HG03175 (cell line): Measurements from ENCODE around the gene NAALADL2.
A peak's percentile ranks its signal among the peaks of the same experiment; 100 is the strongest.
"Not testable (repeated sequence)": the region's sequence is repeated elsewhere in the genome, so short reads cannot be mapped to it uniquely, and the experiment has no call there.

Experiments
- ATAC-seq: cut with Tn5 transposase; IDR thresholded peaks from one replicate; pipeline ENCODE4 v1.9.1; 2021; ENCODE audit warnings: mild to moderate bottlenecking, moderate library complexity; ENCODE audit not compliant: unreplicated experiment

NAALADL2 gene

DNA sequence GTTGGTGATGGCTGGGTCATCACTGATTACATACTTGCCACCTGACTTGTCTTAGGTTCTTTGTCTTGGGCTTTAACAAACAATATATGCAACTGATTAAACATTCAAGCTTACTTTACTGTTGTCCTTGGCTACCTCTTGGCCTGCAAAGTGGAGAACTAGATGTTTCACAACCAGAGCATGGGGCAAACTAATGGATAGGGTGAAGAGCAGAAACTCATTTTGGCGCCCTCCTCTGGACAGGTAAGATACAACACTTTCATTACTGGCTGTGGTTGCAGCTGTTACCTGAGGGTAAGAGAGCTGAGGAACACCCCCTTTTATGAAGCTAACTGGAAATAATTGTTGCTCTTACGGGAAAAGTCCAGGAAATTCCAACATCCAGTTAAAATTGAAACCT lies 262.1 kb downstream of the NAALADL2 start:
- ATAC-seq: no peak

DNA sequence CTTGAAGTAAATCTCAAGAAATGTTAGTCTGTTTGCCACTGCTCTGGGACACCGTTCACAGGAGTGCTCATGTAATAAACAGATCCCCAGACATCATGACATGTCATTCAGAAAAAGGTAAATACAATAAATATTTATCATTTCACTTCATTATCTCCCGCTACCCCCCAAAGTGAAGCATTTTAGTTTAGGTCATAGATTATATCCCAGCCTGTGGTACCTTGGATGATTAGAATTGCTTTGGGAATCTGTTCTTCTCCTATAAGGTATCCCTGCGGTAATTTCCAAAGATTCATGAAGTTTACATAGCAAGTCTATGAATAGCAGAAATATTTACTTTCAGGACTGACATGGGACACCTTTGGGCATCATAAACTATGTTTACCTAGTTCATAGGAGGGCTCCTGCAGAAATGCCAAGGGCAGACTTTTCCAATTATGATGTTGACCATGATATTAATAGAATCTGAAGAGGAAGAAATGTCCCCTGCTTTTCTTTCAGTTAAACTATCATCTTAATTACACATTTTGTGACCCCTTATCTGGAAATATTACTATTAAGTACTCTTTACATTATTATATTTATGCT lies 268.0 kb downstream of the NAALADL2 start:
- ATAC-seq: no peak

DNA sequence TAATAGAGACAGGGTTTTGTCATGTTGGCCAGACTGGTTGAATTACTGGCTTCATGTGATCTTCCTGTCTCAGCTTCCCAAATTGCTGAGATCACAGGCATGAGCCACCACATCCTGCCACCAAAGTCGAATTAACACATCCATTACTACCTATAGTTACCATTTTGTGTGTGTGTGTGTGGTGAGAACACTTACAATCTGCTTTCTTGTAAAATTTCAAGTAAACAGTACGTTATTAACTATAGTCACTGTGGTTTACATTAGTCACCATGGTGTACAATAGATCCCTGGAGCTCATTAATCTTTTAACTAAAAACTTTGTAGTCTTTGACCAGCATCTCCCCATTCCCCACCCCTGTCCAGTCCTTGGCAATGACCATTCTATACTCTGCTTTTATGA lies 270.0 kb downstream of the NAALADL2 start:
- no peak for ATAC-seq

DNA sequence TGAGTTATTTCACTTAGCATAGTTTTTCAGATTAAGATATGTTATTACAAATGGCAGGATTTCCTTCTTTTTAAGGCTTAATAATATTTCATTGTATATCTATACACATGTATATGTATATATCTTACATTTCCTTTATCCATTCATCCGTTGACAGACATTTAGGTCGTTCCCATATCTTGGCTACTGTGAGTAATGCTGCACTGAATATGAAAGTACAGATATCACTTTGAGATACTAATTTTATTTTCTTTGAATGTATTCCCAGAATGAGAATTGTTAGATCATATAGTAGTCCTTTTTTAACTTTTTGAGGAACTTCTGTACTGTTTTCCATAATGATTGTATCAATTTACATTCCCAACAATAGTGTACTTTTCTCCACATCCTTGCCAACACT lies 270.4 kb downstream of the NAALADL2 start:
- ATAC-seq: no peak

DNA sequence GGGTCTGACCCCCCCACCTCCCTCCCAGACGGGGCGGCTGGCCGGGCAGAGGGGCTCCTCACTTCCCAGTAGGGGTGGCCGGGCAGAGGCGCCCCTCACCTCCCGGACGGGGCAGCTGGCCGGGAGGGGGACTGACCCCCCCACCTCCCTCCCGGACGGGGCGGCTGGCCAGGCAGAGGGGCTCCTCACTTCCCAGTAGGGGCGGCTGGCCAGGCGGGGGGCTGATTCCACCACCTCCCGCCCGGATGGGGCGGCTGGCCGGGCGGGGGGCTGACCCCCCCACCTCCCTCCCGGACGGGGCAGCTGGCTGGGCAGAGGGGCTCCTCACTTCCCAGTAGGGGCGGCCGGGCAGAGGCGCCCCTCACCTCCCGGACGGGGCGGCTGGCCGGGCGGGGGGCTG lies 272.7 kb downstream of the NAALADL2 start:
- ATAC-seq: not testable (repeated sequence)

DNA sequence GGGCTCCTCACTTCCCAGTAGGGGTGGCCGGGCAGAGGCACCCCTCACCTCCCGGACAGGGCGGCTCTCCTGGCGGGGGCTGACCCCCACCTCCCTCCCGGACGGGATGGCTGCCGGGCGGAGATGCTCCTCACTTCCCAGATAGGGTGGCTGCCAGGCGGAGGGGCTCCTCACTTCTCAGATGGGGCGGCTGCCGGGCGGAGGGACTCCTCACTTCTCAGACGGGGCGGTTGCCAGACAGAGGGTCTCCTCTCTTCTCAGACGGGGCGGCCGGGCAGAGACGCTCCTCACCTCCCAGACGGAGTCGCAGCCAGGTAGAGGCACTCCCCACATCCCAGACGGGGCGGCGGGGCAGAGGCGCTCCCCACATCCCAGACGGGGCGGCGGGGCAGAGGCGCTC lies 273.6 kb downstream of the NAALADL2 start:
- ATAC-seq: not testable (repeated sequence)

DNA sequence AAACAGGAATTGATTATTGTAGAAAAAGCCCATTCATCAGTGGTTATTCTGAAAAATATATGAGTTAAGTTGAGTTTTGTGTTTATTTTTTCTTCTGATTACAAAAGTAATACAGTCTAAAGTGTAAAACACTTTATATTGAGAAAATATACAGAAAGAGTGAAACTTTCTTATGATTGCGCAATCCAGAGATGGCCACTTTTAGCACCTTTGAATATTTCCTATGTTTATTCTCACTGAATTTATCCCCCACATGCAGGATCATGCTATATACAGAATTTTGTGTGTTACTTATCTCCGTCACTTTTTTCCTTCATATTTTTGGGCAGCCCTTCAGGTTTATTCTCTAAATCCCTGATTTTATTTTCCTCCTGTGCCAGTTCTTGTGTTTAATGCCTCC lies 285.2 kb downstream of the NAALADL2 start:
- no peak for ATAC-seq

DNA sequence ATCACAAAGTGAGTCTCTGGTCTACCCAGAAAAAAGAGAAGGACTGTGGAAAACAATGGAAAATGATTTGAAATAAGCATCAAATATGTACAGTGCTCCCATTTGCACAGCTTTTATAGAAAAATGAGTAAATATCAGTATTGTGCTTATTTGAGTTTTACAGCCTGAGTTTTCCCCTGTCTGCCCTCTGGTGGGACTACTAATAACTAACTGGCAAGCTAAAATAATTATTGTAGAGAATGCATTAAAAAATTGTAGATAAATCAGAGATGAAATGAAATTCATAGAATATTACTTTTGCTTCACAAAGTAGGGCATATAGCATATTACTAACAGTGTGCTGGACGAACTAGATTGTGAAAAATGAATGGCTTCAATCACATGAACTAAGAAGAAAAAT lies 287.1 kb downstream of the NAALADL2 start:
- no peak for ATAC-seq

DNA sequence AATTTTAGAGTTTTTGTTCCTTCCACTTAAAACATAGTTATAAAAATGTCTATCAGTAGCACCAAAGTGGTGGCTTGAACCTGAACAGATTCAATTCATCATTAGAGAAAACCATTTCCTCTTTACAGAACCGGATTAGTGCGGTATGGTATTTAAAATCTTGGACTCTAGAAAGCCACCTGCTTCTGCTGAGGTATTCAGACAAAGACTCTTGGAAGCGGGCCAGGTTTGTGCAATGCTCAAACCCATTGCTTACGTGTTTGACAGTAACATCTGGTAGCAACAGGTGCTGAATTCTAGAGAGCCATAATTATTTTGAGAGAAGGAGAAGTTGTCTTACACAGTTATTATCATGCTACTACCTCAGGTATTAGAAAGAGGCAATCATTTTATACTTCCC lies 290.5 kb downstream of the NAALADL2 start:
- peak; percentile 86 for ATAC-seq

DNA sequence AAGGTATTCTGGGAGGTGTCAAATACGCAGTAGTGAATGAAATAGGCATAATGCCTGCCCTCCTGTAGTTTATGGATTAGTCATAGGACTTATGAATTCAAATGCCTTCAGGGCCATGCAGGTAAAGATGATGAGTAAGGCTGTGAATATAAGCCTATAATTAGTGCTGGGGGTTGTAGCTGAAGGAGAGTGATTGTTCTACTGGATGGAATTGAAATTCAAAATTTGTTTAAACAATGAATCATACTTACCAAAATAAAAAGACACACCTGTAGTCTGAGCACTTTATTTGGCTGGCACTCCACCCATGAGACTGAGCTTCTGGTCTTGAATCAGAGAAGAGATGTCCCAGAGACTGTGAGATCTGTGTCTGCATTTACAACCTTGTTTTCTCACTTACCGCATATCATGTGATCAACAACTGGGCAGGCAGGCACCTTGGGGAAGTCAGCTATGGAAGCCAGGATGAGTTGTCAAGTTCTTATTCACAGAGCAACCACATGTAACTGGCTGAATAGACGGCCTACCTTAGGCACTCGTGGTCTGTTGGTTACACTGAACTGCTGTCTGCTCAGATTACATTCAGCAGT lies 291.8 kb downstream of the NAALADL2 start:
- ATAC-seq: no peak

DNA sequence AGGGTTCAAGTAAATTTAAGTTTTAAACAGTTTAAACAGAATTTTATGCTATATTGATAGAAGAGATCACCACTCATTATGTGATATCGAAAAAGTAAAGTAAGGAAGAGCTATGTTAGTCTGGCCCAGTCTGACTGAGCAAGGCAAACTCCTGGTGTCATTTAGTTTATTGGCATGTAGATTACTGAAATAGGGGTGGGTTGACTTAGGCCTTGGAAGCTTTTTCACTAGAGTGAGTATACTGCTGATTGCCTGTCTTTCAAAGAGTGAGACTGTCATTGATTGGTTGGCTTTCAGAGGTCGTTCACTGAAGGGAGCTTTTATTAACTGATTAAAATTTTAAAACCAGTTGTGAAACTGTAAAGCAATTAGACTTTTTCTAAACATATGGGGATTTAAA lies 294.5 kb downstream of the NAALADL2 start:
- no peak for ATAC-seq

DNA sequence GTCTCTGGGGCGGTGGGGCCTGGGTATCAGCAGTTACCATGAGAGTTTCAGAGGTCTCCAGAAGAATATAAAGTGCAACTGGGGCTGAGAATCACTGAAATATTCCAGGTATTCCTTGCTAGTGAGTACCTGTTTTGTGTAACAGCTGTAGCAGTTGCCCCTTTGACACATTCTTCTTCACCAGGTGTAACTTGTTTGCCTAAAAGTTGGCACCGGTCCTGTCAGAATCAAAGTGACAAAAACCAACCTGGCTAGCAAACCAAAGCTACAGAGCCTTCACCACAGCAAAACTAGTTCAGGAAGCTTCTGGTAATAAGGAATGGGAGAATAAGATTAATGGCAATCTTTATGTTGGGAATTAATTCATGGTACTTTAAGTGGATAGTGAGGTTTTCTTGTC lies 296.0 kb downstream of the NAALADL2 start:
- ATAC-seq: no peak

DNA sequence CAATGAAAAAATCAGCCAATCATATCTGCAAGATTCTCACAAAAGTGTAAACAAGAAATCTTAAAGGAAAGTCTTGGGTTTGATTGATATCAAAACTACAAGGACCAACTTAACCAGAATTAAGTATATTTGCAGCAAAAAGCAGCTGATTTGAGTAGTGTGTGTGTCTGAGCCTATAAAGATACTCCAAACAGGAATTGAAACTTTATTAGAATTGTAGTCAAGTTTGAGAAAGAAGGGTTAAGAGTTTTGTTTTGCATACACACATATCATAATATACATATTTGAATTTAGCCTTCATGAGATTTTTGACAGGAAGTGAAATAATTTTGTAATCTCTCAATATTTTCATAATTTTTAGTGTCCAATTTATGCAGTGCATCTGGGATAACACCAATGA lies 300.1 kb downstream of the NAALADL2 start:
- ATAC-seq: no peak

DNA sequence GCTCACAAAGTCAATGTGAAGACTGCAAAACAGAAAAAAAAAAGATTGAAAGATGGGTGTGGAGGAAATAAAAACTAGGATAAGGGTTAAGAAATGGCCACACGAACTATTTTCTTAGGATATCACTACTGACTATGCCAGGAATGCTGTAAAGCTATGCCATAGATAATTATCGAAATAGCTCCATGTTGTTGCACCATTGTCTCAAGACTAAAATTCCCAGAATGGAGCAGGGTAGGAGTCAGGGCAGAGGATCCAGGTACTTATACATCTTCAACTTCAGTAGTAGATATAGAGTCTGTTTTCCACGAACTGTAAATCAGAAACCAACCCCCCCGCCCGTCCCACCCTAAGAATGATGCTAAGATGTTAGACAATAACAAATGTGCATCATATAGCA lies 302.2 kb downstream of the NAALADL2 start:
- no peak for ATAC-seq

DNA sequence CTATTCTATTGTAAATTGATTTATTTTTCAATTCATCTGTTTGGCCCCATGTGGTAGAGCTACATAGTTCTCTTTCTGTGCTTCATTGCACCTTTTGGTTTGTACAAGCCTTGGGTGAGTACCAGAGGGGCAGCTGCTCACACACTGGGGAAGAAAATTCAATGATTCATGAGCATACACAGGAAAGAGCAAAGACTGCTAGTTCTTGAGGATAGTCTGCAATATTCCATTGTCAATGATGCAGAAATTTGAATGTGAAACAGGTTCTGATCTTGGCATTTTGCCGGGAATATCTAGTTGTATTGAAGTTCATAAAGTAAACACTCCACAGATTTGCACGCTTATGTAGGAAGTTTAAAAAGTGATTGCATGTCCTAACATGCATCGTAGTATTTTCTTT lies 304.6 kb downstream of the NAALADL2 start:
- ATAC-seq: no peak

DNA sequence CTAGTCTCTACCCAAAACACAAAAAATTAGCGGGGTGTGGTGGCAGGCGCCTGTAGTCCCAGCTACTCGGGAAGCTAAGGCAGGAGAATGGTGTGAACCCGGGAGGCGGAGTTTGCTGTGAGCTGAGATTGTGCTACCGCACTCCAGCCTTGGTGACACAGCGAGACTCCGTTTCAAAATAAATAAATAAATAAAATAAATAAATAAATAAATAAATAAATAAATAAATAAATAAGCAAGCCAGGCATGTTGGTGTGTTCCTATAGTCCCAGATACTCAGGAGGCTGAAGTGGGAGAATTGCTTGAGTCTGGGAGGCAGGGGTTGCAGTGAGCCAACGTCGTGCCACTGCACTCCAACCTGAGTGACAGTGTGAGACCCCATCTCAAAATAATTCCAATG lies 314.0 kb downstream of the NAALADL2 start:
- ATAC-seq: not testable (repeated sequence)

DNA sequence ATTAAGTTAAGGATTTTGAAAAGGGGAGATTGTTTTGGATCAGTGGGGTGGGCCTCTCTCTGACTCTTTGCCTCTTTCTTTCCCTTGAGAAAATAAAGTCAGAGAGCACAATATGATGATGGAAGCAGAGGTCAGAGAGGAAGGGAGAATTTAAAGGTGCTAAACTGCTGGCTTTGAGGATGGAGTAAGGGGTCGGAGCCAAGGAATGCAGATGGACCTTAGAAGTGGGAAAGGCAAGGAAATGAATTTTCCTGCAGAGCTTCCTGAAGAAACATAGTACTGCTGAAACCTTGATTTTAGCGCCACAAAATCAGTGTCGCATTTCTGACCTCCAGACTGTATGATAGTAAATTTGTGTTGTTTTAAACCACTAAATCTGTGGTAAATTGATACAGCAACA lies 317.4 kb downstream of the NAALADL2 start:
- no peak for ATAC-seq

DNA sequence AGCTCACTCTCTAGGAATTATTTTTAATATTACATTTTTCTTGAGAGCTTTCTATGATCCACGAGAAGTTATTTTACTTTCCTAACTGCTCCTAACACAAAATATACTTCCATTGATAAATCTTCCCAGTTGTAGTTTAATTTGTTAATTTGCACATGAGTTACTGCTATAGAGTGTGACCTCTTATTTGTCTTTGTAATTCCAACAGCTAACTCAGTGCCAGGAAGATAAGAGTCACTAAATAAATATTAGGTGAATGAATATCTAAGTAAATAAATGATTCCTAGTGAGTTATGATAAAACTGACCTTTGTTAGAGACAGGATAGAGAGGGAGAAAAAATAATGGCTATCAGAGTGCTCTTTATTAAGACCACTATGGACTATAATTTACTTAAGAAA lies 319.9 kb downstream of the NAALADL2 start:
- no peak for ATAC-seq

DNA sequence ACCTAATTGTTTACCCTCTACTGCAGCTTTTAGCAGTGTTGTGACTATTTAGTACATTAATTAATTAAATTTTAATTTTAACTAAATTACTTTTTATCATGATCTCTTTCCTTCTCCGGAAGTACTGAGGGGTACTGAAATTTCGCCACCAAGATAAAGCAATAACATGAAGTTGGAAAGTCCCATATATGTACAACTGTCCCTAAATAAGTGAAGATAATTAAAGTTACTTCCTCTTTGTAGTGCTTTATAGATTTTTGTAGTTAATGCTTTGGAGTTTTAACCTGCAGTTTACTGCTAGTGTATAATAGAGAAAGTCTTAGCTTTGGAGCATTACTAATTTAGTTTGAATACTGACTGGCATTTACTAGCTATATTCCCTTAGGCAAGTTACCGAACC lies 325.3 kb downstream of the NAALADL2 start:
- ATAC-seq: no peak

DNA sequence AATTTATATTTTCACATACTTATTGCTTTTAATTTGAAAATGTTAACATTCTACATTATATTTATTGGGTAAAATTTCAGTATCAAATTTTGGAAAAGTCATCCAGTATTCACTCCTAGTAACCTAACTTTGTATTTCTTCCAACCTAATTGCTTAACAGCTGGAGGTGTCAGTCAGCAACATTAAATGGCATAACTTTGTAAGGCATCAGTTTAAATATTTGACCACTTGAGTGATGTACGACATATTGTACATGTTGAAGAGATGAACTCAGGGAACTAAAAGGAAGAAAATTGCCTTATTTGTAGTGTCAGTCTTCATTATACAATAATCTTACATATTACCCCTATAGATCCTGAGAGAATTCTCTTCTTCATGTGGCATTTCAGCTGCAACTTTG lies 326.8 kb downstream of the NAALADL2 start:
- ATAC-seq: no peak

DNA sequence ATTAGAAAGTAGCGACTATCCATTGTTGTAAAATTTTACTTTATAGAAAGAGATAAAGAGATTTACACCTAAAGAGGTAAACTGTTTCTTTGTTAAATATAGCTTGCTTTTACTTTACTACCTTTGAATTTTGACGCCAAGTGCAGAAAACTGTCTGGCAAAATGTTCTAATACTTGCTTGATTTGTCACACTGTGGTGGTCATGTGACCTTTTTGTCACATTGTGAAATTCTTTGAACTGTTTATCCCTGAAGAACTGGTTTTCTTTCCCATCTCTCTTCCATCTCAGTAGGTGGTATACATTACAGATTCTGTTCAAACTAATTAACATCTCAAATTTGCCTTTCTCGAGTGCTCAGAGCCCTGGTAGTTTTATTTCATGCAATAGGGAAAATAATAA lies 327.4 kb downstream of the NAALADL2 start:
- no peak for ATAC-seq

DNA sequence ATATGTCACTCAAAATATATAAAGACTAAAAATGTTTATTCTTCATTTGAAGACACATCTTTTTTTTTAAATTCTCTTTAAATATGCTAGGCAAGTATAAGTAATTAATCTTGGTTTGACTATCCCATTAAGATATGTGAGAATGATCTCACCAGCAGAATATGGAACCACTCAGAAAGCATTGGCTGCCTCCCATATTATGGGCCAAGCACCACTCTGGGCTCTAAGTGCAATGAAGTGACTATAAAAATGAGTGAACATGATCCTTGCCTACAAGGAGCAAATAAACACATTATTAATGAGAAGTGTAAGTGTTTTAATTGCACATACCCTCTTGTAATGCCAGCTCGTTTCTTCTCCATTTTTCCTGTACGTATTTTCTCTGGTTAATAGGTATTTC lies 328.5 kb downstream of the NAALADL2 start:
- no peak for ATAC-seq

DNA sequence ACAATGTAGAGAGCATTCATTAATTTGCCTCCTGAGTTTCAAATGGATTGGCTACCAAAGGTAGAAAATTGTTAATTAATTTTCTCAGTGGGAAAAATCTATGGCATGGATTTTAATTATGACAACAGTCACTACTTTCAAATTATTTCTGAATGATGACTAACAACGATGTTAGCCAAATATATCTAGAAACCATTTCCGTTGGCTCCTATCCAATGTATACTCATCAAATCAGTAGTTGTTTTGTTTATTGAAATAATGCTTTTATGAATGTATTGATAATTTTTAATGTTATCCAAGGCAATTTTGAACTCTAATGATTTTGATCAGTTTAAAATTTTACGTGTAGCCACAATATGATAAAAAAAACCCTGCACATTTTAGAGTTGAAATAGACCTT lies 333.4 kb downstream of the NAALADL2 start:
- ATAC-seq: no peak
